Measurements from ENCODE around the gene ENOX1.

ENOX1 gene

DNA sequence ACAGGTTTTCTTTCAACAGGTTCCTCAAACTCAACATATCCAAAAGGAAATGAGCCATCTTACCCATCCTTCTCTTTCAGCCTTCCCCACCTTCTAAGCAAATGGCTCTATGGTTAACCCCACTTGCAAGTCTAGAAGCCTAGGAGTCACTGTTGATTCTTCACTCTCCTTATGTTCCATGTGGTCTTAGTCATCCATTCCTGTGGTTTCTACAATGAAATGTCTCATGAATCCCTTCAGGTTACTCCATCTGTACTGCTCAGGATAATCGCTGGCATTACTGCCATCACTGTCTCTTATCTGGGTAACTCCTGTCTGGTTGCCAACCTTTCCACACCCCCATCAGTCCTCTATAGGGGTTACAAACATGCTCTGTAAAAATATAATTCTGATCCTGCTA is 381.3 kb downstream of the ENOX1 start:
- Histone ChIP-seq H3K4me2 (ENCODE audit: low read length) (no peak overlapping the region), H3K79me2 (ENCODE audit: low read length) (no peaks in the 10 kb centered on the region), H3K9me3 (ENCODE audit: insufficient read depth, low read length) (no peaks in the 10 kb centered on the region), H3K9ac (ENCODE audit: low read length) (no peak overlapping the region), H3K4me3 (ENCODE audit: low read length) (no peak overlapping the region), H2AFZ (ENCODE audit: low read depth, low read length) (no peak overlapping the region), H3K27me3 (ENCODE audit: low read depth, low read length) (no peaks in the 10 kb centered on the region), H3K27ac (ENCODE audit: low read length) (no peak overlapping the region), H3K4me1 (ENCODE audit: low read length) (peaks cover 17% of the 10 kb centered on the region), H3K36me3 (replicated peaks; ENCODE audit: low read depth, low read length) (no peaks in the 10 kb centered on the region), H4K20me1 (ENCODE audit: insufficient read depth, low read length) (no peaks in the 10 kb centered on the region)
- TF ChIP-seq, protein P1, sequence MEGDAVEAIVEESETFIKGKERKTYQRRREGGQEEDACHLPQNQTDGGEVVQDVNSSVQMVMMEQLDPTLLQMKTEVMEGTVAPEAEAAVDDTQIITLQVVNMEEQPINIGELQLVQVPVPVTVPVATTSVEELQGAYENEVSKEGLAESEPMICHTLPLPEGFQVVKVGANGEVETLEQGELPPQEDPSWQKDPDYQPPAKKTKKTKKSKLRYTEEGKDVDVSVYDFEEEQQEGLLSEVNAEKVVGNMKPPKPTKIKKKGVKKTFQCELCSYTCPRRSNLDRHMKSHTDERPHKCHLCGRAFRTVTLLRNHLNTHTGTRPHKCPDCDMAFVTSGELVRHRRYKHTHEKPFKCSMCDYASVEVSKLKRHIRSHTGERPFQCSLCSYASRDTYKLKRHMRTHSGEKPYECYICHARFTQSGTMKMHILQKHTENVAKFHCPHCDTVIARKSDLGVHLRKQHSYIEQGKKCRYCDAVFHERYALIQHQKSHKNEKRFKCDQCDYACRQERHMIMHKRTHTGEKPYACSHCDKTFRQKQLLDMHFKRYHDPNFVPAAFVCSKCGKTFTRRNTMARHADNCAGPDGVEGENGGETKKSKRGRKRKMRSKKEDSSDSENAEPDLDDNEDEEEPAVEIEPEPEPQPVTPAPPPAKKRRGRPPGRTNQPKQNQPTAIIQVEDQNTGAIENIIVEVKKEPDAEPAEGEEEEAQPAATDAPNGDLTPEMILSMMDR (IDR thresholded peaks at IDR 0.05; ENCODE audit: low read depth, low read length): no peak
- no peak for TF ChIP-seq EZH2phosphoT487 (IDR thresholded peaks at IDR 0.05; ENCODE audit: low read depth)

DNA sequence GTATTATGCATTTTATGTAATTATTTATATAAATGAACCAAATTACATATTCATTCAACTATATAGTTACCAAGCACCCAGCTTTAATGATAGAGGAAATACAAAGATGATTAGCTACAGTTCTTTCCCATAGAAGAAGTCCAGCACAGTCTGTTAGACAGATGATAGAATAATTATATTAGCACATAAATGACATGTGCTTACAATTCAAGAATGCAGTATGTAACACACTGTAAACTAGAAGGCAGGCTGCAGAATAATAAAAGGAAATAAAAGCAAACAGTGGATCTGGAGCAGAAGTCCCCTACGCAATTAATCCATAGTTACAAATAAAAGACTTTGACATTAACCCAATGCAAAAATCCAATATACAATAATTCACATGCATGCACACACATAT is 384.4 kb downstream of the ENOX1 start:
- H3K4me3 ChIP-seq (ENCODE audit: low read length): no peak overlapping the region

DNA sequence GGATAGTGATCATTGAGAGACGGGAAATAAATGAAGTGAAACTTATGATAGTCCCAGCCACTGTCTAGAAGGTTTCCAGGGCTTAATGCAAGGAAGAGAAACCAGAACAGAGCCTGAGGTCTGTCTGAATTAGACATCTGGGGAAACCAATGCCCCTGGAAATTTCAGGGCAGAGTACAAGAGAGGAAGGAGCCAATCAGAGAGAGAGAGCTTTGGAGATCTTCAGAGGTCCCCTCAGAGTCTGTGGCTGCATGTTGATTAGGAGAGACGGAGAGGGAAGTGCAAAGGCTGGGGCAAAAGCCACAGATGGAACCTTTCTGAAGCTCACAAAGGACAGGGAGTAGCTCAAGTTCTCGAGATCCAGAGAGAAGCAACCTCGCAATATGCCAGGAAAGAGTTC is 385.4 kb downstream of the ENOX1 start:
- H3K27me3 ChIP-seq (ENCODE audit: low read depth, low read length): no peaks in the 10 kb centered on the region
- H3K9me3 ChIP-seq (ENCODE audit: insufficient read depth, low read length): no peaks in the 10 kb centered on the region
- H3K9ac ChIP-seq (ENCODE audit: low read length): no peak overlapping the region
- H3K79me2 ChIP-seq (ENCODE audit: low read length): no peaks in the 10 kb centered on the region
- peak overlapping the region; percentile 28 for H3K4me3 ChIP-seq (ENCODE audit: low read length)
- H3K36me3 ChIP-seq (replicated peaks; ENCODE audit: low read depth, low read length): no peaks in the 10 kb centered on the region
- no peak overlapping the region for H3K27ac ChIP-seq (ENCODE audit: low read length)
- peaks cover 17% of the 10 kb centered on the region for H3K4me1 ChIP-seq (ENCODE audit: low read length)
- peak overlapping the region; percentile 27; the same call in 1 of the 2 replicates for H2AFZ ChIP-seq (ENCODE audit: low read depth, low read length)
- no peaks in the 10 kb centered on the region for H4K20me1 ChIP-seq (ENCODE audit: insufficient read depth, low read length)
- peak overlapping the region; percentile 54 for H3K4me2 ChIP-seq (ENCODE audit: low read length)
- TF ChIP-seq EZH2phosphoT487 (IDR thresholded peaks at IDR 0.05; ENCODE audit: low read depth): no peak
- TF ChIP-seq, protein P1 (IDR thresholded peaks at IDR 0.05; ENCODE audit: low read depth, low read length): no peak

More for the DNA sequence above, 384.4 kb downstream of the ENOX1 start:
- H3K9ac ChIP-seq (ENCODE audit: low read length): no peak overlapping the region
- H2AFZ ChIP-seq (ENCODE audit: low read depth, low read length): no peak overlapping the region
- H3K27me3 ChIP-seq (ENCODE audit: low read depth, low read length): no peaks in the 10 kb centered on the region
- no peaks in the 10 kb centered on the region for H3K79me2 ChIP-seq (ENCODE audit: low read length)
- peaks cover 17% of the 10 kb centered on the region for H3K4me1 ChIP-seq (ENCODE audit: low read length)
- no peak for TF ChIP-seq EZH2phosphoT487 (IDR thresholded peaks at IDR 0.05; ENCODE audit: low read depth)
- TF ChIP-seq, protein P1 (IDR thresholded peaks at IDR 0.05; ENCODE audit: low read depth, low read length): no peak
- no peak overlapping the region for H3K27ac ChIP-seq (ENCODE audit: low read length)
- H4K20me1 ChIP-seq (ENCODE audit: insufficient read depth, low read length): no peaks in the 10 kb centered on the region
- no peaks in the 10 kb centered on the region for H3K36me3 ChIP-seq (replicated peaks; ENCODE audit: low read depth, low read length)
- no peak overlapping the region for H3K4me2 ChIP-seq (ENCODE audit: low read length)
- no peaks in the 10 kb centered on the region for H3K9me3 ChIP-seq (ENCODE audit: insufficient read depth, low read length)

DNA sequence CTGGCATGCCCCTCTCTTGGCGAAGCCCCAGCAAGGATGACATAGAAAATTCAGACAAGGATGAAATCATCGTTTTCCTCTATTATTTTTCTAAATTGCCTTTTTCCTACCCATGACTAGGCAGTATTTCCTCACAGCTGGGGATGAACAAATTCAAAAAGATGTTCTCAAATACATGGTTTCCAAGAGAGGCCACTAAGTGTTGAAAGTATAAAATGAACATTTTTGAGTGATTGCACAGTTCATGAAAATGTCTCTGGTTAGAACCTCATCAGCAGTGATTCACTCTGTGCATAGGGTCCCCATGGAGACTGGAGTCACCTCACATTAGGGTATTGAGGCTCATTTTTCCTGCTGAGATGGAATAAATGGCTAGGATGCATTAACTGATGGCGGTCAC is 389.7 kb downstream of the ENOX1 start:
- H2AFZ ChIP-seq (ENCODE audit: low read depth, low read length): no peak overlapping the region
- no peak overlapping the region for H3K9ac ChIP-seq (ENCODE audit: low read length)
- H3K79me2 ChIP-seq (ENCODE audit: low read length): no peaks in the 10 kb centered on the region
- H4K20me1 ChIP-seq (ENCODE audit: insufficient read depth, low read length): no peaks in the 10 kb centered on the region
- H3K36me3 ChIP-seq (replicated peaks; ENCODE audit: low read depth, low read length): no peaks in the 10 kb centered on the region
- no peak overlapping the region for H3K27ac ChIP-seq (ENCODE audit: low read length)
- H3K4me1 ChIP-seq (ENCODE audit: low read length): peaks cover 12% of the 10 kb centered on the region
- H3K9me3 ChIP-seq (ENCODE audit: insufficient read depth, low read length): no peaks in the 10 kb centered on the region
- no peak overlapping the region for H3K4me3 ChIP-seq (ENCODE audit: low read length)
- no peaks in the 10 kb centered on the region for H3K27me3 ChIP-seq (ENCODE audit: low read depth, low read length)
- no peak overlapping the region for H3K4me2 ChIP-seq (ENCODE audit: low read length)
- TF ChIP-seq, protein P1 (IDR thresholded peaks at IDR 0.05; ENCODE audit: low read depth, low read length): no peak
- TF ChIP-seq EZH2phosphoT487 (IDR thresholded peaks at IDR 0.05; ENCODE audit: low read depth): no peak
